22Rv1 (cell line): ENCODE data around the gene POU2F2.

Source experiments
- CTCF ChIP-seq: fragments of 450-650 bp; IDR thresholded peaks from 2 replicates; pipeline ENCODE4 v1.5.1; 2017; ENCODE audit warnings: mild to moderate bottlenecking
- ZFX ChIP-seq: fragments of 450-650 bp; IDR thresholded peaks from 2 replicates; pipeline ENCODE4 v1.6.1; 2017; ENCODE audit warnings: antibody characterized with exemption, borderline replicate concordance

GRCh38 chr19:42172261-42172660 lies 40.0 kb upstream of the POU2F2 start:
- TF ChIP-seq CTCF (no peak), ZFX (no peak)
